ENCODE measurements around the gene USP48.

The USP48 gene

DNA sequence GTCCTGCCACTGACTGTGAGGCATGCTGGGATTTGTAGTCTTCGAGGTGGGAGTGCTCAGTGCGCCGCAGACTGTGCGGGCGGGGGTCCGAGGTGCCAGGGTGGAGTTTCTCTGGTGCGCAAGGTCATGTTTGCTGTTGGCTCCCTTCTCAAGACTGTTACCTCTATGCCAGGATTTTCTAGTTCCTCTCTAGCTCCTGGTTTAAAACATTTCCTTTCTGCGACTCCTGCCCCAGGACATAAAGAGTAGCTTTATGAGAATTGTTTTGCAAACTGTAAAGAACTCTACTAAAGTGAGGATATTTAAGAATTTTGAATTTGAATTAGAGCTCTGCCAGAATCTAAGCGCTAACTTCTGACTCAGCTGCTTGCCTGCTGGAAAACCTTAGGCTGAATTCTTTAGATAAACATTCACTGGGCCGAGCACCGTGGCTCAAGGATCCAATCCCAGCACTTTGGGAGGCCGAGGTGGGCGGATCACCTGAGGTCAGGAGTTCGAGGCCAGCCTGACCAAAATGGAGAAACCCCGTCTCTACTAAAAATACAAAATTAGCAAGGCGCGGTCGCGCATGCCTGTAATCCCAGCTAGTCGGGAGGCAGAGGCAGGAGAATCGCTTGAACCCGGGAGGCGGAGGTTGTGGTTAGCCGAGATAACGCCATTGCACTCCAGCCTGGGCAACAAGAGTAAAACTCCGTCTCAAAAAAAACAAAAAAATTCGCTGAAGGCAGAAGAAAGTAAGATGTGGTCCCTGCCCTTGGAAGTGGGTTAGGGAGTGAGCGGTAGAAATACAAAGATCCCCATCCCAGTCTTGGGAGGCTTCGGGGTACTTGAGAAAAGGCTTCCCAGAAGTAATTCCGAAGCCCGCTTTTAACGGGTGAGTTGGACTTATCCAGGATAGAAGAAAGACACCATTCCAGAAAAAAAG, 992 bp upstream of the USP48 start (continued):
- TF ChIP-seq TSHZ1 (tag by site-specific recombination; IDR thresholded peaks at IDR 0.05; ENCODE audit: borderline replicate concordance) (no peak), ZEB2 (tag by site-specific recombination; IDR thresholded peaks at IDR 0.05) (0 out of 2 replicates have a peak, but pooled peaks have one; percentile 10), SALL2 (tag by site-specific recombination; IDR thresholded peaks at IDR 0.05; ENCODE audit: borderline replicate concordance) (no peak), KLF9 (tag by site-specific recombination; IDR thresholded peaks at IDR 0.05; ENCODE audit: low read depth) (no peak), ZNF175 (tag by site-specific recombination; IDR thresholded peaks at IDR 0.05) (no peak), ZNF404 (tag by site-specific recombination; IDR thresholded peaks at IDR 0.05) (no peak), REPIN1 (tag by site-specific recombination; IDR thresholded peaks at IDR 0.05; ENCODE audit: low read depth) (no peak), ZNF114 (tag by site-specific recombination; IDR thresholded peaks at IDR 0.05) (no peak), TRIM28 (IDR thresholded peaks at IDR 0.05; ENCODE audit: borderline replicate concordance, low read length) (no peak), OSR2 (tag by site-specific recombination; IDR thresholded peaks at IDR 0.05) (no peak; the same call in 1 of the 2 replicates), ZBTB20 (tag by site-specific recombination; IDR thresholded peaks at IDR 0.05) (no peak), ZSCAN16 (tag by site-specific recombination; IDR thresholded peaks at IDR 0.05) (no peak), ZNF423 (tag by site-specific recombination; IDR thresholded peaks at IDR 0.05) (no peak), ZNF580 (tag by site-specific recombination; IDR thresholded peaks at IDR 0.05) (no peak), BCL6B (tag by site-specific recombination; IDR thresholded peaks at IDR 0.05) (no peak), ZFHX2 (tag by site-specific recombination; conservative IDR thresholded peaks at IDR 0.05) (no peak), ZNF146 (tag by site-specific recombination; IDR thresholded peaks at IDR 0.05) (no peak), KLF8 (tag by site-specific recombination; IDR thresholded peaks at IDR 0.05) (peak; percentile 83), ZXDB (tag by site-specific recombination; IDR thresholded peaks at IDR 0.05) (no peak; the same call in 1 of the 2 replicates), ZNF501 (tag by site-specific recombination; IDR thresholded peaks at IDR 0.05) (no peak)
- TF ChIP-seq, protein P1, sequence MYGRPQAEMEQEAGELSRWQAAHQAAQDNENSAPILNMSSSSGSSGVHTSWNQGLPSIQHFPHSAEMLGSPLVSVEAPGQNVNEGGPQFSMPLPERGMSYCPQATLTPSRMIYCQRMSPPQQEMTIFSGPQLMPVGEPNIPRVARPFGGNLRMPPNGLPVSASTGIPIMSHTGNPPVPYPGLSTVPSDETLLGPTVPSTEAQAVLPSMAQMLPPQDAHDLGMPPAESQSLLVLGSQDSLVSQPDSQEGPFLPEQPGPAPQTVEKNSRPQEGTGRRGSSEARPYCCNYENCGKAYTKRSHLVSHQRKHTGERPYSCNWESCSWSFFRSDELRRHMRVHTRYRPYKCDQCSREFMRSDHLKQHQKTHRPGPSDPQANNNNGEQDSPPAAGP (tag by site-specific recombination; IDR thresholded peaks at IDR 0.05): 0 out of 2 replicates have a peak, but pooled peaks have one; percentile 3
